ENCODE results near the gene ARHGAP44. TPM values are rescaled to one million over a fixed set of nuclear protein-coding genes. Genes with fewer than 3 reads are reported as not detected.

The ARHGAP44 gene
- total and polyA plus RNA-seq, 4 donors, result 0.14 to 1.3 (median 0.42) TPM

GRCh38 chr17:12773153-12773552 lies 16.1 kb upstream of the ARHGAP44 start:
- Histone ChIP-seq H3K36me3 (ENCODE audit: control insufficient read depth in 4 of 4, insufficient read depth in 3 of 4, low read depth in 1 of 4, low read length in 3 of 4) (no peaks in the 10 kb centered on the region), H3K9ac (ENCODE audit: low read depth in 1 of 2, low read length in 2 of 2) (no peak overlapping the region), H3K4me3 (ENCODE audit: low read depth in 1 of 3, low read length in 3 of 3) (no peak overlapping the region), H3K4me1 (ENCODE audit: control insufficient read depth in 4 of 4, insufficient read depth in 4 of 4, low read length in 3 of 4) (no peaks in the 10 kb centered on the region), H3K27ac (ENCODE audit: low read depth in 1 of 2, low read length in 2 of 2) (no peak overlapping the region), H3K9me3 (ENCODE audit: control insufficient read depth in 4 of 4, low read length in 3 of 4) (no peaks in the 10 kb centered on the region), H3K27me3 (ENCODE audit: control insufficient read depth in 4 of 4, insufficient read depth in 4 of 4, low read length in 3 of 4) (peaks cover 0 to 3% (median 0%) of the 10 kb centered on the region in 4 donors)
- DNase-seq (ENCODE audit: low spot score), result no peak
- 73% methylated on average over 1 of the region's 1 CpG for WGBS
- no peak for TF ChIP-seq MAX (IDR thresholded peaks at IDR 0.05)
- TF ChIP-seq GABPA (IDR thresholded peaks at IDR 0.05 in 1 of 2, conservative IDR thresholded peaks at IDR 0.05 in 1 of 2), result no peak
- no peak for TF ChIP-seq ATF3 (IDR thresholded peaks at IDR 0.05)
- TF ChIP-seq SP1 (IDR thresholded peaks at IDR 0.05), result no peak
- no peak for TF ChIP-seq TAF1 (conservative IDR thresholded peaks at IDR 0.05)

GRCh38 chr17:12789075-12789480 lies 220 bp upstream of the ARHGAP44 start:
- Histone ChIP-seq H3K4me1 (ENCODE audit: control insufficient read depth in 4 of 4, insufficient read depth in 4 of 4, low read length in 3 of 4) (peaks cover 0 to 15% (median 4%) of the 10 kb centered on the region in 4 donors), H3K9ac (ENCODE audit: low read depth in 1 of 2, low read length in 2 of 2) (no peak overlapping the region), H3K9me3 (ENCODE audit: control insufficient read depth in 4 of 4, low read length in 3 of 4) (no peaks in the 10 kb centered on the region), H3K27me3 (ENCODE audit: control insufficient read depth in 4 of 4, insufficient read depth in 4 of 4, low read length in 3 of 4) (peaks cover 0 to 4% (median 0%) of the 10 kb centered on the region in 4 donors), H3K4me3 (ENCODE audit: low read depth in 1 of 3, low read length in 3 of 3) (peak overlapping the region in 2 of 3 donors; percentile 68 to 82), H3K36me3 (ENCODE audit: control insufficient read depth in 4 of 4, insufficient read depth in 3 of 4, low read depth in 1 of 4, low read length in 3 of 4) (no peaks in the 10 kb centered on the region), H3K27ac (ENCODE audit: low read depth in 1 of 2, low read length in 2 of 2) (no peak overlapping the region)
- peak; percentile 69 for DNase-seq (ENCODE audit: low spot score)
- under 1% methylated on average over 16 of the region's 16 CpGs for WGBS
- TF ChIP-seq TAF1 (conservative IDR thresholded peaks at IDR 0.05), result no peak
- no peak for TF ChIP-seq ZBTB33 (IDR thresholded peaks at IDR 0.05)
- no peak for TF ChIP-seq GABPA (IDR thresholded peaks at IDR 0.05 in 1 of 2, conservative IDR thresholded peaks at IDR 0.05 in 1 of 2)
- no peak for TF ChIP-seq ATF3 (IDR thresholded peaks at IDR 0.05)
- no peak for TF ChIP-seq REST (IDR thresholded peaks at IDR 0.05)
- TF ChIP-seq HNF4G (IDR thresholded peaks at IDR 0.05), result no peak
- TF ChIP-seq FOXA2 (IDR thresholded peaks at IDR 0.05), result no peak
- no peak for TF ChIP-seq SP1 (IDR thresholded peaks at IDR 0.05)
- no peak for TF ChIP-seq JUND (IDR thresholded peaks at IDR 0.05)
- TF ChIP-seq YY1 (IDR thresholded peaks at IDR 0.05), result no peak
- TF ChIP-seq MAX (IDR thresholded peaks at IDR 0.05), result no peak
- TF ChIP-seq HNF4A (conservative IDR thresholded peaks at IDR 0.05), result no peak
- TF ChIP-seq RAD21 (IDR thresholded peaks at IDR 0.05), result no peak
- TF ChIP-seq RXRA (IDR thresholded peaks at IDR 0.05), result no peak
- no peak for TF ChIP-seq FOXA1 (IDR thresholded peaks at IDR 0.05)
- no peak for TF ChIP-seq NR2F2 (IDR thresholded peaks at IDR 0.05)
- TF ChIP-seq EGR1 (IDR thresholded peaks at IDR 0.05; ENCODE audit: low read depth in 2 of 2), result no peak
- TF ChIP-seq CTCF (IDR thresholded peaks at IDR 0.05; ENCODE audit: low read depth, low read length, missing input control), result no peak
